Erythroblast (primary cell): Measurements from ENCODE around the gene COMT.

Source experiments
- GATA1 ChIP-seq: IDR thresholded peaks from 2 replicates; pipeline ENCODE4 v1.6.1; 2011; ENCODE audit warnings: low read depth, mild to moderate bottlenecking, control low read depth, low read length, moderate library complexity
- POLR2A ChIP-seq: IDR thresholded peaks from 2 replicates; pipeline ENCODE4 v1.6.1; 2011; ENCODE audit warnings: mild to moderate bottlenecking, low read length

DNA sequence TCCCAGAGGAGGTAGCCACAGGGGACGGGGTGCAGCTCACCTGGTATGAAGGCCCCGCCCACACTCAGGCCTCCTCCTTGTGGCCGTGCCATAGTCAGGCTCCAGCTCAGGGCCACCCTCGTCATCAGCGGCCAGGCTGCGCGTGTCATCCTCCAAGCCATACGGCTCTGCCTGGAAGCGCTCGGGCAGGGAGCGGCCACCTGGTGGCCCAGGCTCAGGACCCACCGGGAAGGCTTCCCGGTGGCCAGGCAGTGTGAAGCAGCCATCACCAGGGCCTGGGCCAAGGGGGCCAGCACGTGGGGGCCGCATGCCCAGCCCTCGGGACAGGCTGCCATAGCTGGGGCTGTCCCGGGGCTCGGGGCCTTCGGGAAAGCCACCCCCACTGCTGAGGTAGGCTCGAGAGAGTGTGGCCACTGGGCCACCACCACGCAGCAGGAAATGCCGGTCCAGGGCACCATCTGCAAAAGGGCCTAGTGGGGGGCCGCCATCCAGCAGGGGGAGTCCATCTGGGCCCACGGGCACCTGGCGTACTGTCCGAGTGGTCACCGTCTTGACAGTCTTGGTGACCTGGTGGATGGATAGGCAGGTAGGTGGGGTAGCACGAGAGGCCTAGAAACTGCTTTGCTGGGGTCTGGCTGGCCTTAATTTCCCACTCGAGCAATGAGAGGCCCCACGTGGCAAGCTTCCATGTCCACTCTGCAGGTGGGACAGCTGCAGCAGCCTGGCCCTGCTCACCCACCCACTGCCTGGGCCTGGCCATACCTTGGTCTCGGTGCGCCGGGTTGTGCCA, 39.8 kb downstream of the COMT start:
- TF ChIP-seq POLR2A (no peak), GATA1 (no peak)
